ENCODE data around the gene CRISP2. TPM values are rescaled to one million over a fixed set of nuclear protein-coding genes. Genes with fewer than 3 reads are reported as not detected.

CRISP2 gene
- total and polyA plus RNA-seq, 9 of the 15 experiments (the other 6 are each of a cell fraction or from before 2014, with no cell fraction given) = not detected

- TF ChIP-seq, protein P1, sequence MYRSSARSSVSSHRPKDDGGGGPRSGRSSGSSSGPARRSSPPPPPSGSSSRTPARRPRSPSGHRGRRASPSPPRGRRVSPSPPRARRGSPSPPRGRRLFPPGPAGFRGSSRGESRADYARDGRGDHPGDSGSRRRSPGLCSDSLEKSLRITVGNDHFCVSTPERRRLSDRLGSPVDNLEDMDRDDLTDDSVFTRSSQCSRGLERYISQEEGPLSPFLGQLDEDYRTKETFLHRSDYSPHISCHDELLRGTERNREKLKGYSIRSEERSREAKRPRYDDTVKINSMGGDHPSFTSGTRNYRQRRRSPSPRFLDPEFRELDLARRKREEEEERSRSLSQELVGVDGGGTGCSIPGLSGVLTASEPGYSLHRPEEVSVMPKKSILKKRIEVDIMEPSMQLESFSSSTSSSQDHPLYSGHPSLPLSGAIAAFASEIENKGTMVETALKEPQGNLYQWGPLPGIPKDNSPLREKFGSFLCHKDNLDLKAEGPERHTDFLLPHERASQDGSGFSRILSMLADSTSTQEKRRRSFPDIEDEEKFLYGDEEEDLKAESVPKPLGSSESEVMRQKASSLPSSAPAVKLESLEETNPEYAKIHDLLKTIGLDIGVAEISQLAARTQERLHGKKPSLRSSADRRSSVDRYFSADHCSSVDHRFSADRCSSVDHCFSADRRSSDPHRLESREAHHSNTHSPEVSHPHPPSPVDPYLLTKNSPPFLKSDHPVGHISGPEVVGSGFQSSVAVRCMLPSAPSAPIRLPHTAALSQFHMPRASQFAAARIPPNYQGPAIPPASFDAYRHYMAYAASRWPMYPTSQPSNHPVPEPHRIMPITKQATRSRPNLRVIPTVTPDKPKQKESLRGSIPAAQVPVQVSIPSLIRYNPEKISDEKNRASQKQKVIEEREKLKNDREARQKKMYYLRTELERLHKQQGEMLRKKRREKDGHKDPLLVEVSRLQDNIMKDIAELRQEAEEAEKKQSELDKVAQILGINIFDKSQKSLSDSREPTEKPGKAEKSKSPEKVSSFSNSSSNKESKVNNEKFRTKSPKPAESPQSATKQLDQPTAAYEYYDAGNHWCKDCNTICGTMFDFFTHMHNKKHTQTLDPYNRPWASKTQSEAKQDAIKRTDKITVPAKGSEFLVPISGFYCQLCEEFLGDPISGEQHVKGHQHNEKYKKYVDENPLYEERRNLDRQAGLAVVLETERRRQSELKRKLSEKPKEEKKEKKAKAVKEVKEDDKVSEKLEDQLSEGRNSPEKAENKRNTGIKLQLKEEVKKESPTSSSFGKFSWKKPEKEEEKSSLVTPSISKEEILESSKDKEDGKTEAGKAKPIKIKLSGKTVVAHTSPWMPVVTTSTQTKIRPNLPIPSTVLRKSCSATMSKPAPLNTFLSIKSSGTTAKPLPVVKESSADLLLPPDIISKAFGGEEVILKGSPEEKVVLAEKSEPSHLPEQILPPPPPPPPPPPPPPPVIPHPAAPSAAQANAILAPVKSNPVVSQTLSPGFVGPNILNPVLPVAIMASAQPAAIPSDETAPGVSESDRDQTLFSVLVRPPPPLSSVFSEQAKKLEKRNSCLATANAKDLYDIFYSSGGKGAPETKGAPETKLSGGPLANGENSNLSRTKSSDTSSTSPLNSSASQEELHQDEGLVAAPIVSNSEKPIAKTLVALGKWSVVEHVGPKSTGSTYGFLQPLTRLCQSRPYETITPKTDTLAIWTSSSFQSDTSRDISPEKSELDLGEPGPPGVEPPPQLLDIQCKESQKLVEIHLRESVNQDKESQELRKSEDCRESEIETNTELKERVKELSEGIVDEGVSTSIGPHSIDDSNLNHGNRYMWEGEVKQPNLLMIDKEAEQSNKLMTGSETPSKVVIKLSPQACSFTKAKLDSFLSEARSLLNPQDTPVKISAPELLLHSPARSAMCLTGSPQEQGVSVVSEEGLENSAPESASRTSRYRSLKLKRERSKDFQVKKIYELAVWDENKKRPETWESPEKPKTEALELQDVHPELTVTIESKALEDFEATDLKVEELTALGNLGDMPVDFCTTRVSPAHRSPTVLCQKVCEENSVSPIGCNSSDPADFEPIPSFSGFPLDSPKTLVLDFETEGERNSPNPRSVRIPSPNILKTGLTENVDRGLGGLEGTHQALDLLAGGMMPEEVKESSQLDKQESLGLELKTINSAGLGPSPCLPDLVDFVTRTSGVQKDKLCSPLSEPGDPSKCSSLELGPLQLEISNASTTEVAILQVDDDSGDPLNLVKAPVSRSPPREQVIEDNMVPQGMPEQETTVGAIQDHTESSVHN (IDR thresholded peaks at IDR 0.05; ENCODE audit: borderline replicate concordance in 1 of 2, low read depth in 1 of 2) = peak in 1 of 2 experiments; percentile 22; a peak in 1 of 4 replicates
- TF ChIP-seq, protein P2, sequence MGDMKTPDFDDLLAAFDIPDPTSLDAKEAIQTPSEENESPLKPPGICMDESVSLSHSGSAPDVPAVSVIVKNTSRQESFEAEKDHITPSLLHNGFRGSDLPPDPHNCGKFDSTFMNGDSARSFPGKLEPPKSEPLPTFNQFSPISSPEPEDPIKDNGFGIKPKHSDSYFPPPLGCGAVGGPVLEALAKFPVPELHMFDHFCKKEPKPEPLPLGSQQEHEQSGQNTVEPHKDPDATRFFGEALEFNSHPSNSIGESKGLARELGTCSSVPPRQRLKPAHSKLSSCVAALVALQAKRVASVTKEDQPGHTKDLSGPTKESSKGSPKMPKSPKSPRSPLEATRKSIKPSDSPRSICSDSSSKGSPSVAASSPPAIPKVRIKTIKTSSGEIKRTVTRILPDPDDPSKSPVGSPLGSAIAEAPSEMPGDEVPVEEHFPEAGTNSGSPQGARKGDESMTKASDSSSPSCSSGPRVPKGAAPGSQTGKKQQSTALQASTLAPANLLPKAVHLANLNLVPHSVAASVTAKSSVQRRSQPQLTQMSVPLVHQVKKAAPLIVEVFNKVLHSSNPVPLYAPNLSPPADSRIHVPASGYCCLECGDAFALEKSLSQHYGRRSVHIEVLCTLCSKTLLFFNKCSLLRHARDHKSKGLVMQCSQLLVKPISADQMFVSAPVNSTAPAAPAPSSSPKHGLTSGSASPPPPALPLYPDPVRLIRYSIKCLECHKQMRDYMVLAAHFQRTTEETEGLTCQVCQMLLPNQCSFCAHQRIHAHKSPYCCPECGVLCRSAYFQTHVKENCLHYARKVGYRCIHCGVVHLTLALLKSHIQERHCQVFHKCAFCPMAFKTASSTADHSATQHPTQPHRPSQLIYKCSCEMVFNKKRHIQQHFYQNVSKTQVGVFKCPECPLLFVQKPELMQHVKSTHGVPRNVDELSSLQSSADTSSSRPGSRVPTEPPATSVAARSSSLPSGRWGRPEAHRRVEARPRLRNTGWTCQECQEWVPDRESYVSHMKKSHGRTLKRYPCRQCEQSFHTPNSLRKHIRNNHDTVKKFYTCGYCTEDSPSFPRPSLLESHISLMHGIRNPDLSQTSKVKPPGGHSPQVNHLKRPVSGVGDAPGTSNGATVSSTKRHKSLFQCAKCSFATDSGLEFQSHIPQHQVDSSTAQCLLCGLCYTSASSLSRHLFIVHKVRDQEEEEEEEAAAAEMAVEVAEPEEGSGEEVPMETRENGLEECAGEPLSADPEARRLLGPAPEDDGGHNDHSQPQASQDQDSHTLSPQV (IDR thresholded peaks at IDR 0.05) = peak; percentile 17; the same call in 1 of the 2 replicates
- TF ChIP-seq SMARCE1 (IDR thresholded peaks at IDR 0.05) (peak; percentile 24; the same call in 1 of the 2 replicates), NRF1 (conservative IDR thresholded peaks at IDR 0.05 in 1 of 2, IDR thresholded peaks at IDR 0.05 in 1 of 2) (no peak), KDM5B (IDR thresholded peaks at IDR 0.05; ENCODE audit: insufficient replicate concordance, low read depth, low read length) (no peak), MLX (CRISPR knock-in tag; conservative IDR thresholded peaks at IDR 0.05) (no peak), CEBPG (CRISPR knock-in tag; IDR thresholded peaks at IDR 0.05) (no peak), CEBPG (tag; conservative IDR thresholded peaks at IDR 0.05 in 1 of 2, IDR thresholded peaks at IDR 0.05 in 1 of 2) (peak in 1 of 2 experiments; percentile 65; a peak in 3 of 4 replicates), TEAD4 (IDR thresholded peaks at IDR 0.05; ENCODE audit: low read length) (0 out of 2 replicates have a peak, but pooled peaks have one; percentile 20), TEAD4 (CRISPR knock-in tag; IDR thresholded peaks at IDR 0.05; ENCODE audit: borderline replicate concordance) (no peak), CHD4 (IDR thresholded peaks at IDR 0.05; ENCODE audit: insufficient read depth, insufficient replicate concordance, low read depth, low read length, poor library complexity, severe bottlenecking) (no peak), ARNT (IDR thresholded peaks at IDR 0.05) (0 out of 4 replicates have a peak, but pooled peaks of 1 of the 2 experiments have one; percentile 20)
Measured at GRCh38 chr6:49668083-49668511, 45.2 kb downstream of the CRISP2 start (continued).
